ENCODE results near the gene REXO2. TPM values are rescaled to one million over a fixed set of nuclear protein-coding genes. Genes with fewer than 3 reads are reported as not detected.
A peak's percentile ranks its signal among the peaks of the same experiment; 100 is the strongest.

The REXO2 gene
- total RNA-seq, 1 donor from 2014 or later: 83.5 TPM

GRCh38 chr11:114433376-114433775 lies 5.9 kb upstream of the REXO2 start:
- Mint-ChIP-seq H3K4me1 (peaks cover 8% of the 10 kb centered on the region), H3K27ac (no peak overlapping the region), H3K36me3 (peaks cover 4% of the 10 kb centered on the region), H3K27me3 (ENCODE audit: low read depth) (no peaks in the 10 kb centered on the region), H3K4me3 (no peak overlapping the region), H3K9me3 (no peaks in the 10 kb centered on the region)
- no peak for DNase-seq (ENCODE audit: low spot score in 2 of 2, unreplicated experiment in 2 of 2)
- TF ChIP-seq CTCF (IDR thresholded peaks at IDR 0.05; ENCODE audit: unreplicated experiment): no peak

DNA sequence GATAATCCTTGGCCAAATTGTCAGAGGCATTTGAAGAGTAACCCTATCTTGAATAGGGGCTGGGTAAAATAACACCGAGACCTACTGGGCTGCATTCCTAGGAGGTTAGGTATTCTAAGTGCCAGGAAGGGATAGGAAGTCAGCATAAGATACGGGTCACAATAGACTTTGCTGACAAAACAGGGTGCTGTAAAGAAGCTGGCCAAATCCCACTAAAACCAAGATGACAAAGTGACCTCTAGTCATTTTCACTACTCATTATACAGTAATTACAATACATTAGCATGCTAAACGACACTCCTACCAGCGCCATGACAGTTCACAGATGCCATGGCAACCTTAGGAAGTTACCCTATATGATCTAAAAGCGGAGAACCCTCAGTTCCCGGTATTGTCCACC lies 964 bp upstream of the REXO2 start:
- Mint-ChIP-seq H3K9me3 (no peaks in the 10 kb centered on the region), H3K36me3 (peaks cover 4% of the 10 kb centered on the region), H3K4me3 (peak overlapping the region; percentile 99), H3K27me3 (ENCODE audit: low read depth) (no peaks in the 10 kb centered on the region), H3K27ac (peak overlapping the region; percentile 99), H3K4me1 (peaks cover 40% of the 10 kb centered on the region)
- DNase-seq (ENCODE audit: low spot score in 2 of 2, unreplicated experiment in 2 of 2): no peak
- no peak for TF ChIP-seq CTCF (IDR thresholded peaks at IDR 0.05; ENCODE audit: unreplicated experiment)

- no peak for DNase-seq (ENCODE audit: low spot score in 2 of 2, unreplicated experiment in 2 of 2)
- peaks cover 47% of the 10 kb centered on the region for H3K4me1 Mint-ChIP-seq
- peak overlapping the region; percentile 99 for H3K27ac Mint-ChIP-seq
- H3K4me3 Mint-ChIP-seq: peak overlapping the region; percentile 99
- no peak for TF ChIP-seq CTCF (IDR thresholded peaks at IDR 0.05; ENCODE audit: unreplicated experiment)
- peaks cover 5% of the 10 kb centered on the region for H3K36me3 Mint-ChIP-seq
- no peaks in the 10 kb centered on the region for H3K27me3 Mint-ChIP-seq (ENCODE audit: low read depth)
- no peaks in the 10 kb centered on the region for H3K9me3 Mint-ChIP-seq
Observed at GRCh38 chr11:114440121-114440860, 1.0 kb downstream of the REXO2 start.

DNA sequence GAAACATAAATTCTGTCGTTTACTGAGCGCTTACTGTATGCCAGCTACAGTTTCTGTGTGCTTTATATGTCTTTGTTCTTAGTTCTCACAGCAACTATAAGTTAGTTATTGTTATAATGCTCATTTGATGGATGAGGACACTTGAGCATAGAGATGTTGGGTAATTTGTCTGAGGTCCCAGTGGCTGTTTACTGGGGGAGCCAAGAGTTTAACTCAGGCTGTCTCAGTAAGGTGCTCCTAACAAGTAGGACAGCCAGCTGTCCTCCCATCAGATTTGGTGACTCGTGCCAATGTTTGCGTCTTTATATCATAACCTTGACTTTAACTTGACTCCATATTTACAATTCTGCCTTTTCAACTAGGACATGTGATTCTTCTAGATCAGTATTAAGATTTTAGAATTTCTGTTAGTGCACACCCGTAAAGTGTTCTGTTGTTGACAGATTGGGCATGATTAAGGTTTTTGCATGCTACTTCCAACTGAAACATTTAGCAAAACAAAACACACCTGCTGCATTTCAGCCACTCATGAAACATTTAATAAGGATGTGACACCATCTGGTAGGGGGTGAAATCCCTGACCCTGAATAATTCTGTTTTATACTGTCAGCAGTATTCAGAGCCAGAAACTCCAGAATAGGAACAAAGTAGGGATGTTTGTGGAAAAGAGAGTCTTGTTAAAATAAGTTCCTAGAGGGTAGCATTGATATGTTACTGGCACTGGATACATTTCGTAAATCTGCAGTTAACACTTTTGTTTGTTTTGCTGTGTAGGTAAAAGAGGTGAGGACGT lies 1.9 kb downstream of the REXO2 start:
- H3K27me3 Mint-ChIP-seq (ENCODE audit: low read depth): no peaks in the 10 kb centered on the region
- H3K4me3 Mint-ChIP-seq: peak overlapping the region; percentile 60
- TF ChIP-seq CTCF (IDR thresholded peaks at IDR 0.05; ENCODE audit: unreplicated experiment): no peak
- peak overlapping the region; percentile 90 for H3K27ac Mint-ChIP-seq
- peaks cover 47% of the 10 kb centered on the region for H3K4me1 Mint-ChIP-seq
- no peak for DNase-seq (ENCODE audit: low spot score in 2 of 2, unreplicated experiment in 2 of 2)
- H3K9me3 Mint-ChIP-seq: no peaks in the 10 kb centered on the region
- peaks cover 8% of the 10 kb centered on the region for H3K36me3 Mint-ChIP-seq

- Mint-ChIP-seq H3K9me3 (no peaks in the 10 kb centered on the region), H3K4me3 (no peak overlapping the region), H3K27ac (no peak overlapping the region), H3K36me3 (peaks cover 14% of the 10 kb centered on the region), H3K27me3 (ENCODE audit: low read depth) (no peaks in the 10 kb centered on the region), H3K4me1 (peaks cover 47% of the 10 kb centered on the region)
- no peak for DNase-seq (ENCODE audit: low spot score in 2 of 2, unreplicated experiment in 2 of 2)
- no peak for TF ChIP-seq CTCF (IDR thresholded peaks at IDR 0.05; ENCODE audit: unreplicated experiment)
Observed at GRCh38 chr11:114441921-114442320, 2.7 kb downstream of the REXO2 start.
